SK-N-SH (cell line): ENCODE results near the gene OTUD1.

Source experiments
- ELF1 ChIP-seq: IDR thresholded peaks from 2 replicates; pipeline ENCODE4 v1.4.0; 2012
- EZH2phosphoT487 ChIP-seq: fragments of 200-600 bp; sonication (generic); IDR thresholded peaks from 2 replicates; pipeline ENCODE4 v1.6.1; 2017; ENCODE audit warnings: low read depth, mixed run types, mild to moderate bottlenecking, antibody characterized with exemption, moderate library complexity, borderline replicate concordance
- NFIC ChIP-seq: IDR thresholded peaks from 2 replicates; pipeline ENCODE4 v1.4.0; 2012; ENCODE audit warnings: borderline replicate concordance
- POLR2AphosphoS5 ChIP-seq: IDR thresholded peaks from 2 replicates; pipeline ENCODE4 v1.6.1; 2012; ENCODE audit warnings: low read depth, low read length
- RAD21 ChIP-seq: IDR thresholded peaks from 2 replicates; pipeline ENCODE4 v1.6.1; 2012; ENCODE audit warnings: mild to moderate bottlenecking, low read length
- SMC3 ChIP-seq: IDR thresholded peaks from 2 replicates; pipeline ENCODE4 v1.6.1; 2012; ENCODE audit warnings: low read depth, low read length, improper control_type of control experiment
- TF ChIP-seq, protein P1 (sequence below): IDR thresholded peaks from 2 replicates; pipeline ENCODE4 v1.6.1; 2012; ENCODE audit warnings: mild to moderate bottlenecking, low read depth, low read length, moderate library complexity
- TF ChIP-seq, protein P2 (sequence below): fragments of 200-600 bp; sonication (generic); IDR thresholded peaks from 2 replicates; pipeline ENCODE4 v1.6.1; 2017; ENCODE audit warnings: antibody characterized with exemption, mild to moderate bottlenecking, moderate library complexity
- TF ChIP-seq, protein P3 (sequence below): fragments of 150-350 bp; IDR thresholded peaks from 2 replicates; pipeline ENCODE4 v1.6.1; 2016; ENCODE audit warnings: mild to moderate bottlenecking, low read depth, low read length
- TF ChIP-seq, protein P4 (sequence below): IDR thresholded peaks from 2 replicates; pipeline ENCODE4; 2012
- TF ChIP-seq, protein P5 (sequence below): IDR thresholded peaks from 2 replicates; pipeline ENCODE4 v1.4.0; 2012; ENCODE audit warnings: low read depth

DNA sequence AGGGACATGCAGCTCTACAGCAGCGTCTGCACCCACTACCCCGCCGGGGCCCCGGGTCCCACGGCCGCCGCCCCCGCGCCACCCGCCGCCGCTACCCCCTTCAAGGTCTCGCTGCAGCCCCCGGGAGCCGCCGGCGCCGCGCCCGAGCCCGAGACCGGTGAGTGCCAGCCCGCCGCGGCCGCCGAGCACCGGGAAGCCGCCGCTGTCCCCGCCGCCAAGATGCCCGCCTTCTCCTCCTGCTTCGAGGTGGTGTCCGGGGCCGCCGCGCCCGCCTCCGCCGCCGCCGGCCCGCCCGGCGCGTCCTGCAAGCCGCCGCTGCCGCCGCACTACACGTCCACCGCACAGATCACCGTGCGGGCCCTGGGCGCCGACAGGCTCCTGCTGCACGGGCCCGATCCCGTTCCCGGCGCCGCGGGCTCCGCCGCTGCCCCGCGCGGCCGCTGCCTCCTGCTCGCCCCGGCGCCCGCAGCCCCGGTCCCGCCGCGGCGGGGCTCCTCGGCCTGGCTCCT is 631 bp downstream of the OTUD1 start:
- TF ChIP-seq, protein P1, sequence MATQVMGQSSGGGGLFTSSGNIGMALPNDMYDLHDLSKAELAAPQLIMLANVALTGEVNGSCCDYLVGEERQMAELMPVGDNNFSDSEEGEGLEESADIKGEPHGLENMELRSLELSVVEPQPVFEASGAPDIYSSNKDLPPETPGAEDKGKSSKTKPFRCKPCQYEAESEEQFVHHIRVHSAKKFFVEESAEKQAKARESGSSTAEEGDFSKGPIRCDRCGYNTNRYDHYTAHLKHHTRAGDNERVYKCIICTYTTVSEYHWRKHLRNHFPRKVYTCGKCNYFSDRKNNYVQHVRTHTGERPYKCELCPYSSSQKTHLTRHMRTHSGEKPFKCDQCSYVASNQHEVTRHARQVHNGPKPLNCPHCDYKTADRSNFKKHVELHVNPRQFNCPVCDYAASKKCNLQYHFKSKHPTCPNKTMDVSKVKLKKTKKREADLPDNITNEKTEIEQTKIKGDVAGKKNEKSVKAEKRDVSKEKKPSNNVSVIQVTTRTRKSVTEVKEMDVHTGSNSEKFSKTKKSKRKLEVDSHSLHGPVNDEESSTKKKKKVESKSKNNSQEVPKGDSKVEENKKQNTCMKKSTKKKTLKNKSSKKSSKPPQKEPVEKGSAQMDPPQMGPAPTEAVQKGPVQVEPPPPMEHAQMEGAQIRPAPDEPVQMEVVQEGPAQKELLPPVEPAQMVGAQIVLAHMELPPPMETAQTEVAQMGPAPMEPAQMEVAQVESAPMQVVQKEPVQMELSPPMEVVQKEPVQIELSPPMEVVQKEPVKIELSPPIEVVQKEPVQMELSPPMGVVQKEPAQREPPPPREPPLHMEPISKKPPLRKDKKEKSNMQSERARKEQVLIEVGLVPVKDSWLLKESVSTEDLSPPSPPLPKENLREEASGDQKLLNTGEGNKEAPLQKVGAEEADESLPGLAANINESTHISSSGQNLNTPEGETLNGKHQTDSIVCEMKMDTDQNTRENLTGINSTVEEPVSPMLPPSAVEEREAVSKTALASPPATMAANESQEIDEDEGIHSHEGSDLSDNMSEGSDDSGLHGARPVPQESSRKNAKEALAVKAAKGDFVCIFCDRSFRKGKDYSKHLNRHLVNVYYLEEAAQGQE, result no peak
- TF ChIP-seq EZH2phosphoT487, result no peak
- TF ChIP-seq, protein P2, sequence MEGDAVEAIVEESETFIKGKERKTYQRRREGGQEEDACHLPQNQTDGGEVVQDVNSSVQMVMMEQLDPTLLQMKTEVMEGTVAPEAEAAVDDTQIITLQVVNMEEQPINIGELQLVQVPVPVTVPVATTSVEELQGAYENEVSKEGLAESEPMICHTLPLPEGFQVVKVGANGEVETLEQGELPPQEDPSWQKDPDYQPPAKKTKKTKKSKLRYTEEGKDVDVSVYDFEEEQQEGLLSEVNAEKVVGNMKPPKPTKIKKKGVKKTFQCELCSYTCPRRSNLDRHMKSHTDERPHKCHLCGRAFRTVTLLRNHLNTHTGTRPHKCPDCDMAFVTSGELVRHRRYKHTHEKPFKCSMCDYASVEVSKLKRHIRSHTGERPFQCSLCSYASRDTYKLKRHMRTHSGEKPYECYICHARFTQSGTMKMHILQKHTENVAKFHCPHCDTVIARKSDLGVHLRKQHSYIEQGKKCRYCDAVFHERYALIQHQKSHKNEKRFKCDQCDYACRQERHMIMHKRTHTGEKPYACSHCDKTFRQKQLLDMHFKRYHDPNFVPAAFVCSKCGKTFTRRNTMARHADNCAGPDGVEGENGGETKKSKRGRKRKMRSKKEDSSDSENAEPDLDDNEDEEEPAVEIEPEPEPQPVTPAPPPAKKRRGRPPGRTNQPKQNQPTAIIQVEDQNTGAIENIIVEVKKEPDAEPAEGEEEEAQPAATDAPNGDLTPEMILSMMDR, result no peak
- TF ChIP-seq, protein P3, sequence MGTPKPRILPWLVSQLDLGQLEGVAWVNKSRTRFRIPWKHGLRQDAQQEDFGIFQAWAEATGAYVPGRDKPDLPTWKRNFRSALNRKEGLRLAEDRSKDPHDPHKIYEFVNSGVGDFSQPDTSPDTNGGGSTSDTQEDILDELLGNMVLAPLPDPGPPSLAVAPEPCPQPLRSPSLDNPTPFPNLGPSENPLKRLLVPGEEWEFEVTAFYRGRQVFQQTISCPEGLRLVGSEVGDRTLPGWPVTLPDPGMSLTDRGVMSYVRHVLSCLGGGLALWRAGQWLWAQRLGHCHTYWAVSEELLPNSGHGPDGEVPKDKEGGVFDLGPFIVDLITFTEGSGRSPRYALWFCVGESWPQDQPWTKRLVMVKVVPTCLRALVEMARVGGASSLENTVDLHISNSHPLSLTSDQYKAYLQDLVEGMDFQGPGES, result no peak
- no peak for TF ChIP-seq ELF1
- no peak for TF ChIP-seq NFIC
- TF ChIP-seq, protein P4, sequence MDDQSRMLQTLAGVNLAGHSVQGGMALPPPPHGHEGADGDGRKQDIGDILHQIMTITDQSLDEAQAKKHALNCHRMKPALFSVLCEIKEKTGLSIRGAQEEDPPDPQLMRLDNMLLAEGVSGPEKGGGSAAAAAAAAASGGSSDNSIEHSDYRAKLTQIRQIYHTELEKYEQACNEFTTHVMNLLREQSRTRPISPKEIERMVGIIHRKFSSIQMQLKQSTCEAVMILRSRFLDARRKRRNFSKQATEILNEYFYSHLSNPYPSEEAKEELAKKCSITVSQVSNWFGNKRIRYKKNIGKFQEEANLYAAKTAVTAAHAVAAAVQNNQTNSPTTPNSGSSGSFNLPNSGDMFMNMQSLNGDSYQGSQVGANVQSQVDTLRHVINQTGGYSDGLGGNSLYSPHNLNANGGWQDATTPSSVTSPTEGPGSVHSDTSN, result no peak
- no peak for TF ChIP-seq SMC3
- no peak for TF ChIP-seq RAD21
- TF ChIP-seq POLR2AphosphoS5, result no peak
- TF ChIP-seq, protein P5, sequence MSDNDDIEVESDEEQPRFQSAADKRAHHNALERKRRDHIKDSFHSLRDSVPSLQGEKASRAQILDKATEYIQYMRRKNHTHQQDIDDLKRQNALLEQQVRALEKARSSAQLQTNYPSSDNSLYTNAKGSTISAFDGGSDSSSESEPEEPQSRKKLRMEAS, result no peak
